Measurements from ENCODE around the gene BRINP2.

BRINP2 gene, protein sequence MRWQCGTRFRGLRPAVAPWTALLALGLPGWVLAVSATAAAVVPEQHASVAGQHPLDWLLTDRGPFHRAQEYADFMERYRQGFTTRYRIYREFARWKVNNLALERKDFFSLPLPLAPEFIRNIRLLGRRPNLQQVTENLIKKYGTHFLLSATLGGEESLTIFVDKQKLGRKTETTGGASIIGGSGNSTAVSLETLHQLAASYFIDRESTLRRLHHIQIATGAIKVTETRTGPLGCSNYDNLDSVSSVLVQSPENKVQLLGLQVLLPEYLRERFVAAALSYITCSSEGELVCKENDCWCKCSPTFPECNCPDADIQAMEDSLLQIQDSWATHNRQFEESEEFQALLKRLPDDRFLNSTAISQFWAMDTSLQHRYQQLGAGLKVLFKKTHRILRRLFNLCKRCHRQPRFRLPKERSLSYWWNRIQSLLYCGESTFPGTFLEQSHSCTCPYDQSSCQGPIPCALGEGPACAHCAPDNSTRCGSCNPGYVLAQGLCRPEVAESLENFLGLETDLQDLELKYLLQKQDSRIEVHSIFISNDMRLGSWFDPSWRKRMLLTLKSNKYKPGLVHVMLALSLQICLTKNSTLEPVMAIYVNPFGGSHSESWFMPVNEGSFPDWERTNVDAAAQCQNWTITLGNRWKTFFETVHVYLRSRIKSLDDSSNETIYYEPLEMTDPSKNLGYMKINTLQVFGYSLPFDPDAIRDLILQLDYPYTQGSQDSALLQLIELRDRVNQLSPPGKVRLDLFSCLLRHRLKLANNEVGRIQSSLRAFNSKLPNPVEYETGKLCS

DNA sequence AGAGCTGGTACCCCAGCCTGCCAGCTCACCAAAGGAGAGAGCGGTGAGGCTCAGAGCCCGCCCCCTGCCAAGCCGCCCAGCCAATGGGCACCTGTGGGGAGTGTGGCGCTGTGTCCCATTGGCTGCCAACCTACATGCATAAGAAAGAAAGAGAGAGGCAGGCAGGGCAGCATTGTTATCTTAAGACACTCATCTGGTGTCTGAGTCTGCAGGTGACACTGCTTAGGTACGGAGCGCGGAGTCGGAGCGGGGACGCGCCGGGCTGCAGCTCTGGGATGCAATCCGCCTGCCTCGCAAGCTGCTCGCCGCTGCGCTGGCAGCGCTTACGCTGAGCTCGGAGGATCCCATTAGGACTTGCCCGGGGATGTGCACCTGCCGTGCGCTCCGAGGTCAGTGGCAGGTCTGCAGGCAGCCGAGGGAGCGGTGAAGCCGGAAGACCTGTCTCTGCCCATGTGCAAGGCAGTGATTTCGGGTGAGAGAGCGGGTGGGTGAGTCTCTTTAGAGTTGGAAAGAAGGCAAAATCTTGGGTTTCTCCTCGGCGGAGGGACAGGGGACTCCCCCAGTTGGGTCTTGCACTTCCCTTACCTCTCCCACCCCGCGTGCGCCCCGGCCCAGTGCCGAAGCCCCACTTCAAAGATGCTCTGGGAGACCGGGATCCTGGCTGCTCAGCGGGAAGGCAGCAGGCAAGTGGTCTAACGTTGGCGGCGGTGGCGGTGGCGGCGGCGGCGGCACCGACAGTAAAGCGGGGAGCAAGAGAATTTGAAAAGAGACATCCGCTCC is at the start of gene BRINP2:
Gene BRINP2, plus strand, starts transcription at position 203 of the 780 bp plus-strand sequence. CDS start 58,919 bp downstream, outside the sequence.
- no peak within 1 kb of the TSS for H3K27ac Mint-ChIP-seq
- DNase-seq (no peak), ATAC-seq (peak; percentile 9)
- H3K4me1 Mint-ChIP-seq, result no peaks in the 10 kb centered on the region
- H3K4me3 Mint-ChIP-seq, result no peak within 1 kb of the TSS
- H3K9me3 Mint-ChIP-seq, result no peaks in the 10 kb centered on the region
- H3K27me3 Mint-ChIP-seq, result peaks cover 7% of the 10 kb centered on the region

DNA sequence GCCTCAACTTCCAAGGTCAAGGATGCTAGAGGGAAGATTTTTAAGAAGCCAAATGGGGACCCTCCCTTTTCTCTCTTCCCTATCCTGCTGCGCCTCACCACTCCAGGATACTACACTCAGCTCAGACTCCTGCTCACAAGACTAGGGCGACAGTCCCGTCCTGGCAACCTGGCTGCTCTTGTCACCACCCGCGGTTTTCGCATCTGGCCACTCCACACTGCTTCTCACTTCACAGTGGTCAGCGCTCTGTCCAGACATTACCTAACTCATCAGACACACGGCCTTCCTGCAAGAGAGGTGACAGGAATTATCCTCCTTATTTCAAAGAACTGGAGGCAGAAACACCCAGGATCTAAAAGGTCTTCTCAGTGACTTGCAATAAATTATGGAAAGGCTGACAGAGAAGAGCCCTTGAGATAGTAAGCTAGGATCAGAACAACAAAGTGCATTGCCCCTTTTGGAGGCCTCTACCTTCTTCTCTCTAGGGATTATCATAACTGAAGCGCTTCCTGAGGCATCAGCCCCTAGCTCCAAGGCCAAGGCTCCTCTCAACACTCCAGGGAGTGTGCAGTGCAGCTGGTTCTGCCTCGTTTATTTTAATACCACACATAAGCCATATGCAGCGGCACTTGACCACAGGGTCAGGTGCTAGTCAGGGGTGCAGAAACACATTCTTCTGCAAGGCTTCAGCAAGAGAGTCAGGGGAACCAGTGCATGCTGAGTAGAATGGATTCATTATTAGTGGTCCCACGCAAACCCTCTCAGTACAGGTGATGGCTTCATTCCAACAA is 48.1 kb upstream of the BRINP2 start:
- Mint-ChIP-seq H3K27me3 (peaks cover 6% of the 10 kb centered on the region), H3K27ac (no peak overlapping the region), H3K4me3 (no peak overlapping the region), H3K4me1 (no peaks in the 10 kb centered on the region), H3K9me3 (peaks cover 5 to 13% of the 10 kb centered on the region in 2 donors)
- ATAC-seq (no peak), DNase-seq (no peak)

DNA sequence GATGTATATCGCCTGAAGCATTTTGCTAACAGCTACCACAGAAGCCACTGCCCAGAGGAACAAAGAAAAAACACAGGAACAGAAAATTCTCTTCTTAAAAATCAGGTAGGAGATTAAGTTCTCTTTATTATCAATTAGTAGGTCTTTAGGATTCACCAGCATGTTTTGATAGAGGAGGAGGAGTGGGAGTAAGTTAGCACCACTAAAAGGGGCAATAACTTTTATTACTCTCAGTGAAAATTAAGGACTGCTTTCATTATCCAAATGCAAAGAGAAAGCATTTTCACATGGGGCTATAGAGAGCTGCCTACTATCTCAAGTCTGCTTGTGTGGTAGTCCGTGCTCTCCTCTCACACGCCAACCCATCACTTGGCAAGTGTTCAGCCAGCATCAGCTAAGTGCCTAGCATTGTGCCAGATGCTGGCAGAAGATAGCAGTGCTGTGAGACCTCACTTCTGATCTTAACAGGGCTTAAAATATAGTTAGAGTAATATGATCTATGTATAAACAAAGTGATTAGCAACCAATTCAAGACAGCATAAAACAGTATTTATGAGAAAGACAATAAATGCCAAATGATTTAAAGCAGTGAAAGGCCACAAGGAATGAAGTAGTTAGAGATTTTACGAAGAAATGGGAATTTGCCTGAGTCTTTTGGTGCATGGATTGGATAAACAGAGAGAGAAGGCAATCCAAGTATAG is 46.0 kb upstream of the BRINP2 start:
- ATAC-seq, result no peak
- DNase-seq, result no peak
- H3K27me3 Mint-ChIP-seq, result peaks cover 6% of the 10 kb centered on the region
- H3K4me1 Mint-ChIP-seq, result no peaks in the 10 kb centered on the region
- peaks cover 6 to 9% of the 10 kb centered on the region in 2 donors for H3K9me3 Mint-ChIP-seq
- H3K4me3 Mint-ChIP-seq, result no peak overlapping the region
- no peak overlapping the region for H3K27ac Mint-ChIP-seq

DNA sequence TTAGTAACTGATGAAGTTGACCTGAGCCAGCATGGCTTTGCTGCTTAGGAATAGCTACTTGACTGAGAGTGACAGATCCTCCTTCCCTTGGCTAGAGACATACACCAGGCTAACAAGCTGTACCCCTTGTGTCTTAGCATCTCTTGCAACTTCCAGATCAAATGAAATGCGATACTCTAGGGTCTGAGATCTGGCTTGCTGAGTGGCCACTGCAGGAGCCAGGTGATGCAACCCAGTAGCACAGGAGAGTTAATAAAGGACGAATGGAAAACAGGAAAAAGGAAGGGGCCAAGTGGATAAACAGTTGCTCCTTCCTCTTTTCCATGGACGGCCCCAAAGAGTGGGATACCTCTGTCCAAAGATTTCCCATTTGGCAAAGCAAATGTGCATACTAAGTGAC is 44.5 kb upstream of the BRINP2 start:
- H3K27ac Mint-ChIP-seq, result no peak overlapping the region
- no peaks in the 10 kb centered on the region for H3K4me1 Mint-ChIP-seq
- no peak overlapping the region for H3K4me3 Mint-ChIP-seq
- peaks cover 4 to 6% of the 10 kb centered on the region in 2 donors for H3K9me3 Mint-ChIP-seq
- ATAC-seq (no peak), DNase-seq (no peak)
- no peaks in the 10 kb centered on the region for H3K27me3 Mint-ChIP-seq

DNA sequence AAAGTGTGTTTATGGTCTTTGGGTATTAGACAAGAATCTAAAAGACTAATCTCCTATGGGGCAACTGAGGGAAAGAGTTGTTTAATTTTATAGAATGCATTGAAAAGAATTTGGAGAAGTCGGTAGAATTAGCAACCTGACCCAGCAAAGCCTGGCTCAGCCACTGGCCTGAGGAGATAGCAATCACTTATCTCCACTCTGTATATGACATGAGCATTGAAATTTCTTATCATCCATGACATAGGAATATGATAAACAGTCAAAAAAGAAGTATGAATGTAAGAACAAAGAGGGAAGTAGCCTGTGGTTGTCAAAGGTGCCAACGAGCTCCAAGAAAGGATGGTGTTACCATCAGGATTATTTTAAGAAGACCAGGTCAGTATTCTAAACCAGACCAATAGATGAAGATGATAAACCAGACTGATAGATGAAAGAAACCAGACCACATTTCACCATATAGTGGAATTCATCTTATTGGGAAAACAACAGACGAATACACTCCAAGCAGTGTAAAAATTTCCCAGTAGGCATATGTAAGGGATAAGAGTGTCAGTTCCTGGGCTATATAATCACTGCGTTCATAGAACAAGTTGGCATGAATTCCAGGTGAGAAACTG is 42.0 kb upstream of the BRINP2 start:
- no peak for DNase-seq
- no peaks in the 10 kb centered on the region for H3K27me3 Mint-ChIP-seq
- H3K9me3 Mint-ChIP-seq, result peaks cover 0 to 4% of the 10 kb centered on the region in 2 donors
- no peaks in the 10 kb centered on the region for H3K4me1 Mint-ChIP-seq
- H3K4me3 Mint-ChIP-seq, result no peak overlapping the region
- H3K27ac Mint-ChIP-seq, result no peak overlapping the region
- ATAC-seq, result no peak

DNA sequence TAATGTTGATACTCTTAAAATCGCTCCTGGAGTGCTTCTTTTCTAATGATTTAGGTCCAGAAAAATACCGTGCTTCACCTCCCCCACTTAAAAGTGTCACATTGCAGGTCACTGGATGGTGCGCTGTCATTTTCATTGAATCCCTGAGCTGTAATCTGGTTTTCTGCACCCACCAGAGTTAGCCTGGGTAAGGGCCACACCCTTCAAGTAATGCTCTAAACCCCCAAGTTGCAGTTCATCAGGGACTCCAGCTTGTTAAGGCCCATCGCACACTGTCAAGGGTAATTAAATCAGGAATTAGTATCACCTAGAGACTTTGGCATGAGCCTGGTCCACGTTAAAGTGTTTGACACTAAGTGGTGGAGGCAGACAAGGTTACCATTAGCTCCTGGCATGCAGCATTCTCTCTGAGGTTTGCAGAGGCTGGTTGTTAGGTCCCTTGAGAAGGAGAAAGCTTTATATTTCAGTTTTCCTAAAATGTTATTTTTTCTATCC is 40.3 kb upstream of the BRINP2 start:
- Mint-ChIP-seq H3K4me1 (no peaks in the 10 kb centered on the region), H3K4me3 (no peak overlapping the region), H3K27me3 (no peaks in the 10 kb centered on the region), H3K9me3 (peaks cover 0 to 4% of the 10 kb centered on the region in 2 donors), H3K27ac (no peak overlapping the region)
- ATAC-seq (no peak), DNase-seq (no peak)

DNA sequence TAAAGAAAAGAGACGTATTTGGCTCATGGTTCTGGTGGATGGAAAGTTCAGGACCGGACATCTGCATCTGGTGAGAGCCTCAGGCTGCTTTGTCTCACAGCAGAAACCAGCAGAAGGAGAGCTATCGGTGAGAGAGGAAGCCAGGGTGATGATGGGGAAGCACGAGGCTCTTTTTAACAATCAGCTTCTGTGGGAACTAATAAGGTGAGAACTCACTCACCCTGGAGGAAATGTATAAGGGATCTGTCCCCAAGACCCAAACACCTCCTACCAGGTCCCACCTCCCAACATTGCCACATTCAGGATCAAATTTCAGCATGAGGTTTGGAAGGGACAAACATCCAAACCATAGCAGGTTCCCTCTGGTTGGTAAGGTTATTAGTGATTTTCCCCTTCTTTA is 39.0 kb upstream of the BRINP2 start:
- Mint-ChIP-seq H3K9me3 (peaks cover 0 to 4% of the 10 kb centered on the region in 2 donors), H3K27me3 (no peaks in the 10 kb centered on the region), H3K27ac (no peak overlapping the region), H3K4me3 (no peak overlapping the region), H3K4me1 (no peaks in the 10 kb centered on the region)
- no peak for ATAC-seq
- DNase-seq, result no peak

DNA sequence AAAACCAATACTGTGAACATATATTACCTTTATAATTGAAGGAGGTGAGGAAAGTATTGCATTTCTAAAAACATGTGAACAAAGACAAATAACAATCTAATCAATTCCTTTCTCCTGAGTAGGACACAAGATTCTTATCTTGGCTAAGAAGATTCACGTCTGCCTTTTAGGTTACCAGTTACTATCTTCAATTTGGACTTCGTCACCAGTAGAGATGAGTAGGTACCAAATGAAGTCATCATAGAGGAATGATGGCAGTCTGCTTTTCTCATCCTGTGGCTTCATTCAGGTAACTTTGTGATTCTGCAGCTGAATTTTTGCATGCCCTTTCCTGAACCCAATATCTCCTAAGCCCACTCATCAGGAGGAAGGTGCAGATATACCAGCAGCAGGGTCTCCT is 38.6 kb upstream of the BRINP2 start:
- H3K27ac Mint-ChIP-seq, result no peak overlapping the region
- H3K4me1 Mint-ChIP-seq, result no peaks in the 10 kb centered on the region
- DNase-seq (no peak), ATAC-seq (no peak)
- no peaks in the 10 kb centered on the region for H3K27me3 Mint-ChIP-seq
- H3K9me3 Mint-ChIP-seq, result peaks cover 0 to 4% of the 10 kb centered on the region in 2 donors
- no peak overlapping the region for H3K4me3 Mint-ChIP-seq

DNA sequence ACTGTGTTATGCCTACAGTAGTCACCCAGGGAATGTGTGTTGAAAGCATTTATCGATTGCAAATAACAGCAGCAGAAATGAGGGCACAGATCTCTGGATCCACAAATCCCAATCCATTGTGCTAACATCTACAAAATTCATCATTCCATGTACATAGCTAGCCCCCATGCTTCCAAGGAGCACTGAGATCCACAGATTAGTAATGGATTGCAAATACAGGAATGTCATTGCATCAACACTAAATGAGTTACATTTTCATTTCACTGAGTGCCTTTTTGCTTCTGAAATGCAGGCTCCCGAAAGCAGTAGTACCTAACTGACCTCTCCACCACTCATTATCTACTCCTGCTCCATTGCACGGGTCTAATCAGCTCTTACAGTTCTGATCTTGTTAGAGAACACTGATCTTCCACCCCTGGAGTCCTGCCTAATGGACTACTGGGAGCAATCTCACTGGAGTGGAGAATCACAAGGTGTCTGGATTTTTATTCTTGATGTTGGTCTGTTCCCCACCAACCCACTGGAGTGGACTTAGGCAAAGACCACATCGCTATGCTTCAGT is 36.7 kb upstream of the BRINP2 start:
- Mint-ChIP-seq H3K27ac (no peak overlapping the region), H3K27me3 (no peaks in the 10 kb centered on the region), H3K4me3 (no peak overlapping the region), H3K9me3 (peaks cover 8 to 9% of the 10 kb centered on the region in 2 donors), H3K4me1 (no peaks in the 10 kb centered on the region)
- DNase-seq (no peak), ATAC-seq (no peak)

DNA sequence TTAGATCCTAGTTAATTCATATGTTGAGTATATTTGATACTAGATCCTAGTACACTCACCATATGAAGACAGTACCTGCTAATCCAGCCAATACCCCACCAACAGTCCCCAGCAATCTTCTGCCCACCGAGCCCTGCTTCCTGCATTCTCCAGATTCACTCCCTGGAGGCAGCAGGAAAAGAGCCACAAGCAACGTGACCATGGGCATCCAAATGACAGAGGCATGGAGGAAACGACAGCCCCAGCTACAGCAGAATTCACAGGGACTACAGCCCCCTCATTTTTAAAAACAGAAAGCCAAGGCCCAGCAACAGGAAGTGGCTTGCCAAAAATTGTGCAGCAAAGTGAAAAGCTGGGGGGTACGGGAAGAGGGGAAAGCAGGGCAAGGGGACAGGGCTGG is 35.5 kb upstream of the BRINP2 start:
- Mint-ChIP-seq H3K9me3 (peaks cover 8% of the 10 kb centered on the region in 2 donors), H3K4me3 (no peak overlapping the region), H3K4me1 (no peaks in the 10 kb centered on the region), H3K27ac (no peak overlapping the region), H3K27me3 (no peaks in the 10 kb centered on the region)
- no peak for DNase-seq
- no peak for ATAC-seq

DNA sequence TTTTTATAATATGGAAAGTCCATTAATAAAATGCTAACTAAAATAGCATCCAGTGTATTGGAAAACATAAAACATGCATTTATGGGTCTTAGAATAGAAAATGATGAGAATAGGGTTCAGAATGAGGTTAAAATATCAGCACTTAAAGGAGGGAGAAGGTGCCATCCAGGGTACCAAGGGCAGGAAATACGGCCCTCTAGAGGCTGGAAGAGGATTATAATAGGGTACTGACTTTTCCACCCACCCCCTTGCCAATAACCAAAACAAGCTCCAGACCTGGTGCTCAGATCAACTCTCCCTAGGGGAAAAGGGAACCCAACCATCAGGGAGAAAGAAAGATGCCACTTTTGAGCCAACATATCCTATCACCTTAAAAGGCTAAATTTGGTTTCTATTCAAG is 32.9 kb upstream of the BRINP2 start:
- no peak for ATAC-seq
- peaks cover 8% of the 10 kb centered on the region in 2 donors for H3K9me3 Mint-ChIP-seq
- no peaks in the 10 kb centered on the region for H3K4me1 Mint-ChIP-seq

DNA sequence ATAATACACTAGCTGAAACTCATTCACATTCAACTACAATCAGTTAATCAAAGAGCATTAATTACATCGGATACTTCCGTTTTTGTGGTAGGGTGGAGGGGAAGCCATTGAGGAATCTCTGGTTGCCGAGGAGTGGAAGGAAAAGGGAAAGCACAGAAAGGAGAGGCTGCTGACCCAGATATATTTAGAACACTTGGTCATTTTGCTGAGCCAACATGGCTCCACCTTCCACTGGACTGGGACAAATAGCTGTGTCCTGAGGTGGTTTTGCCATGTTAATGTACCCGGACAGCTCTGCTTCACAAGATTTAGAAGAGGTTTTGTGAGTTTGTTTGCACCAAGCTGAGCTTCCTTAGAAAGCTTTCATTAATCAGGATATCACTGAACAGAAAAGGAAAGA is 32.4 kb upstream of the BRINP2 start:
- H3K9me3 Mint-ChIP-seq, result peaks cover 8% of the 10 kb centered on the region in 2 donors
- H3K4me1 Mint-ChIP-seq, result no peaks in the 10 kb centered on the region
- H3K4me3 Mint-ChIP-seq, result no peak overlapping the region
- H3K27ac Mint-ChIP-seq, result no peak overlapping the region
- no peaks in the 10 kb centered on the region for H3K27me3 Mint-ChIP-seq
- no peak for ATAC-seq
- no peak for DNase-seq

More for the DNA sequence above, 32.9 kb upstream of the BRINP2 start:
- H3K27ac Mint-ChIP-seq, result no peak overlapping the region
- H3K4me3 Mint-ChIP-seq, result no peak overlapping the region
- H3K27me3 Mint-ChIP-seq, result no peaks in the 10 kb centered on the region
- DNase-seq, result no peak

DNA sequence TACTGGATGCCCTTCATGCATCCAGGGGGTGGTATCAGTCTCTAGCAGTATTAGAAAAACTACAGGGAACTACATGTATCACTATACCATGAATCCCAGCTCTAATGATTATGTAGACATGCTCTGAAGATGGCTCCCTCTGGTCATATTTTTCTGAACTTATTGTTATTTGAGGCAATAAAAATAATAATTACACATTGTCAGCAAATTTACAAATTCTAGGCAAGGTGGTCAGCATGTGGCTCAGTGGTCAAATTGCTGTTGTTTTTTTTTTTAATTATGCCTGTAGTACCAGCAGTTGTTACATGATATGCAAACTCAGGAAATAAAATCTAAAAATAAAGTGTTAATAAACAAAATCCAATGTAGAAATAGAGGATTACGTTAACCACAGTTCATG is 28.7 kb upstream of the BRINP2 start:
- H3K27me3 Mint-ChIP-seq, result no peaks in the 10 kb centered on the region
- no peak overlapping the region for H3K27ac Mint-ChIP-seq
- H3K9me3 Mint-ChIP-seq, result peaks cover 8% of the 10 kb centered on the region in 2 donors
- no peak for DNase-seq
- ATAC-seq, result no peak
- no peak overlapping the region for H3K4me3 Mint-ChIP-seq
- H3K4me1 Mint-ChIP-seq, result no peaks in the 10 kb centered on the region

DNA sequence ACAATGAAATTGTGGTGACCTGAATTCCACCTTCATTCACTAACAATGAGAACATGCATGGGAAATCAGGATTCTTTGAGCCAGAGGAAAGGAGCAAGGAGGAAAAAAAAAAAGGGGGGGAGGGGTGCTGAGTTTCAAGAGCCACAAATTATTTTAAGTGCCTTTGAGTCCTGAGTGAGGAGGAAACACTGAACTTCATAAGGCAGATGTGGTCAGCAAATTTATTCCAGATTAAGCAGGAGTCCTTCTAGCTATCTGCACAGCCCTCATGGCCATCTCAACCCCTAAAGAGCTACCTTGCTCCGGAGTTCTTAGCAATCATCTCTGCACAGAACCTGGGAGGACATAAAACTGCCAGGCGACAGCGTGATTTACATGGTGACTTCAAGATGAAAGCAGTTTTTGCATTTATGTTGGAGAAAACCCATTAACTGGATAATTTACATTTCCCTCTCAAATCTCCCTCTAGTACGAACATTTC is 27.9 kb upstream of the BRINP2 start:
- no peaks in the 10 kb centered on the region for H3K4me1 Mint-ChIP-seq
- H3K4me3 Mint-ChIP-seq, result no peak overlapping the region
- DNase-seq (no peak), ATAC-seq (no peak)
- H3K27me3 Mint-ChIP-seq, result no peaks in the 10 kb centered on the region
- H3K9me3 Mint-ChIP-seq, result peaks cover 8% of the 10 kb centered on the region in 2 donors
- H3K27ac Mint-ChIP-seq, result no peak overlapping the region
